T-helper 1 cell (primary cell): ENCODE data around the gene C15orf62.

Experiments
- DNase-seq, 5 donors: peaks; one replicate each; pipeline ENCODE4 v3.0.0-alpha.2; 2012 to 2020

C15orf62 gene

GRCh38 chr15:40755812-40756208 lies 14.0 kb upstream of the C15orf62 start:
- DNase-seq = no peak

- DNase-seq = no peak
Measured at GRCh38 chr15:40756938-40757337, 12.8 kb upstream of the C15orf62 start.

GRCh38 chr15:40759961-40760360 lies 9.8 kb upstream of the C15orf62 start:
- no peak for DNase-seq

GRCh38 chr15:40762919-40763800 lies 6.6 kb upstream of the C15orf62 start:
- DNase-seq = peak in 3 of 5 donors; percentile 37 to 51 (median 37)

GRCh38 chr15:40763801-40764628 lies 5.8 kb upstream of the C15orf62 start, which contains the start of gene GCHFR:
GCHFR (plus strand) TSS chr15:40764068; CDS start chr15:40764181, 113 bp downstream.
- DNase-seq = peak; percentile 58 to 78 (median 65)

- no peak for DNase-seq
Measured at GRCh38 chr15:40764629-40765103, 5.1 kb upstream of the C15orf62 start.

- no peak for DNase-seq
Measured at GRCh38 chr15:40766194-40766815, 3.5 kb upstream of the C15orf62 start.

- no peak for DNase-seq
Measured at GRCh38 chr15:40766906-40767837, 2.6 kb upstream of the C15orf62 start.

GRCh38 chr15:40767838-40768500 lies 1.8 kb upstream of the C15orf62 start:
- no peak for DNase-seq

- DNase-seq = no peak
Measured at GRCh38 chr15:40768521-40769273, 1.1 kb upstream of the C15orf62 start.

- no peak for DNase-seq
Measured at GRCh38 chr15:40770147-40770721, 454 bp downstream of the C15orf62 start.

GRCh38 chr15:40771242-40771641 lies 1.5 kb downstream of the C15orf62 start:
- DNase-seq = no peak

GRCh38 chr15:40772014-40772413 lies 2.2 kb downstream of the C15orf62 start:
- no peak for DNase-seq

GRCh38 chr15:40773496-40773895 lies 3.7 kb downstream of the C15orf62 start:
- DNase-seq = no peak

GRCh38 chr15:40773902-40774301 lies 4.1 kb downstream of the C15orf62 start:
- DNase-seq = no peak

GRCh38 chr15:40775007-40775406 lies 5.2 kb downstream of the C15orf62 start:
- DNase-seq = no peak

- no peak for DNase-seq
Measured at GRCh38 chr15:40775740-40776536, 6.2 kb downstream of the C15orf62 start.

- DNase-seq = peak in 1 of 5 donors; percentile 56
Measured at GRCh38 chr15:40776537-40777141, 6.9 kb downstream of the C15orf62 start.
